Activated T-cell treated with anti-CD3 and anti-CD28 coated beads for 48 hours (primary cell): ENCODE results near the gene SCN3A.

ENCODE experiments used
- DNase-seq: peaks from one replicate; pipeline ENCODE4 v3.0.0-alpha.2; 2020; ENCODE audit warnings: low read depth

SCN3A gene

GRCh38 chr2:165112133-165112573 is 91.7 kb downstream of the SCN3A start:
- DNase-seq: no peak

- no peak for DNase-seq
Measured at GRCh38 chr2:165110394-165110793, 93.5 kb downstream of the SCN3A start.

GRCh38 chr2:165109915-165110314 is 93.9 kb downstream of the SCN3A start:
- DNase-seq: no peak

GRCh38 chr2:165105926-165106325 is 97.9 kb downstream of the SCN3A start:
- DNase-seq: no peak

- DNase-seq: no peak
Measured at GRCh38 chr2:165087933-165088901, 115.6 kb downstream of the SCN3A start.

GRCh38 chr2:165086337-165086736 is 117.5 kb downstream of the SCN3A start:
- no peak for DNase-seq

GRCh38 chr2:165083326-165083725 is 120.5 kb downstream of the SCN3A start:
- no peak for DNase-seq

- DNase-seq: no peak
Measured at GRCh38 chr2:165082479-165082878, 121.4 kb downstream of the SCN3A start.

- DNase-seq: no peak
Measured at GRCh38 chr2:165081276-165081675, 122.6 kb downstream of the SCN3A start.

GRCh38 chr2:165079432-165079831 is 124.4 kb downstream of the SCN3A start:
- DNase-seq: no peak

GRCh38 chr2:165078913-165079312 is 124.9 kb downstream of the SCN3A start:
- DNase-seq: no peak

- DNase-seq: no peak
Measured at GRCh38 chr2:165074884-165075283, 129.0 kb downstream of the SCN3A start.

- DNase-seq: no peak
Measured at GRCh38 chr2:165074323-165074722, 129.5 kb downstream of the SCN3A start.

GRCh38 chr2:165070076-165070475 is 133.8 kb downstream of the SCN3A start:
- DNase-seq: no peak

- DNase-seq: no peak
Measured at GRCh38 chr2:165069151-165069550, 134.7 kb downstream of the SCN3A start.

GRCh38 chr2:165068487-165068757 is 135.4 kb downstream of the SCN3A start:
- DNase-seq: no peak

GRCh38 chr2:165067643-165068486 is 136.0 kb downstream of the SCN3A start:
- no peak for DNase-seq

GRCh38 chr2:165064743-165065142 is 139.1 kb downstream of the SCN3A start:
- no peak for DNase-seq

GRCh38 chr2:165060411-165060810 is 143.4 kb downstream of the SCN3A start:
- DNase-seq: no peak

GRCh38 chr2:165058476-165059265 is 145.2 kb downstream of the SCN3A start:
- no peak for DNase-seq

- DNase-seq: no peak
Measured at GRCh38 chr2:165057931-165058330, 145.9 kb downstream of the SCN3A start.

- no peak for DNase-seq
Measured at GRCh38 chr2:165057308-165057707, 146.5 kb downstream of the SCN3A start.
